Uterus (tissue), 2 donors: Measurements from ENCODE around the gene SND1.

ENCODE experiments used
- CTCF ChIP-seq, 4 experiments: fragments of 200-600 bp in 2 of 4; fragments of 450-650 bp in 2 of 4; sonication (generic) in 2 of 4; IDR thresholded peaks; one replicate each; pipeline ENCODE4 v1.5.1; 2016 to 2019; ENCODE audit warnings: antibody characterized with exemption in 4 of 4, mild to moderate bottlenecking in 2 of 4, moderate library complexity in 1 of 4
- POLR2A ChIP-seq, 2 donors: fragments of 450-650 bp; IDR thresholded peaks; one replicate each; pipeline ENCODE4 v1.6.1; 2016; ENCODE audit warnings: antibody characterized with exemption in 2 of 2, mild to moderate bottlenecking in 1 of 2, moderate library complexity in 1 of 2

GRCh38 chr7:127667759-127668530, 16.0 kb downstream of the SND1 start:
- no peak for TF ChIP-seq CTCF (IDR thresholded peaks at IDR 0.05)
- no peak for TF ChIP-seq POLR2A (IDR thresholded peaks at IDR 0.05)
